Measurements from ENCODE around the gene CPNE2.

The CPNE2 gene

DNA sequence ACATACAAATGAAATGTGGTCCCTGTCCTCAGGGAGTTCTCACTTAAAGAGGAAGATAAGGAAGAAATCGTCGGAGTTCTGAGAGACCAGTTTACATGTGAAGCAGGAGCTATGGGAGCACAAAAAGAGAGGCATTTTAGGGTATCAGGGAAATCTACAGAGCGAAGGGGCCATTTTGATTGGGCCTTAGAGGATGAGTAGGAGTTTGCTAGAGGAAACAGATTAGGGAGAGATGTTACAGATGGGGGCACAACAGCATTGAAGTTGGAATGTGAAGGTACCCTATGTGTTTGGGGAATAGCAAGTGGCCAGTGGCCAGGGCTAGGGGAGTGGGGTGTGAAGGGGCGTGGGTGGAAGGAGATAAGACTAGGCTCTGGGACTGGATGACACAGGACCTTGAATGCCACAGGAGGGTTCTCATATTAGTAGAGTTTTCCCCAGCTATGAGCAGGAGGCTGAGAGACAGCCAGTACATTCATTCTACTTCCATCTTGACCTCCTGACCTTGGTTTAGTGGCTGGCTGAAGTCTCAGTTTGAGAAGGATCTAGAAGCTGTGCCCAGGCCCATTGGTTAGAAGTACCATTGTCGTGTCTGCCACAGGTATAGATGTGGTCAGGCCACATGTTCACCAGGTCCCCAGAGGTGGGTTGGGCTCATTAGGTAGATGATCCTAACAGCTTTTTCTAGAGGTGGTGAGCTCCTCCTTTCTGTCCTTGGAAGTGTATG lies 34.8 kb downstream of the CPNE2 start:
- DNase-seq, result no peak

DNA sequence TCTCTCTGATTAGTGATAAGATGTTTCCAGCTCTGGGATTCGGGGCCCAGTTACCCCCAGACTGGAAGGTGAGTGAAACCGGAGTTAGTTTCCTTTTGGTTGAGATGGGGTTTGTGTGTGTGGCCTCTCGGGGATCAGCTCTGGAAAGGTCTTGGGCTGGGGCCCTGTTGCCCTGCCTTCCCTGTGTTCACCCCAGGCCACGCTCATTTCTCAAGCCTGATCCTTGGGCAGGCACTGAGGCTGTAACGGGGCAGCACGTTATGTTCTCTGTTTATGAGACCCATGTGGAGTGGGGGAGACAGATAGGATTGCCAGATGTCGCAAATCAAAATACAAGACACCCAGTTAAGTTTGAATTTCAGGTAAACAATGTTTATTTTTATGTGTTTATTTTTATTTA lies 35.5 kb downstream of the CPNE2 start:
- DNase-seq, result no peak

DNA sequence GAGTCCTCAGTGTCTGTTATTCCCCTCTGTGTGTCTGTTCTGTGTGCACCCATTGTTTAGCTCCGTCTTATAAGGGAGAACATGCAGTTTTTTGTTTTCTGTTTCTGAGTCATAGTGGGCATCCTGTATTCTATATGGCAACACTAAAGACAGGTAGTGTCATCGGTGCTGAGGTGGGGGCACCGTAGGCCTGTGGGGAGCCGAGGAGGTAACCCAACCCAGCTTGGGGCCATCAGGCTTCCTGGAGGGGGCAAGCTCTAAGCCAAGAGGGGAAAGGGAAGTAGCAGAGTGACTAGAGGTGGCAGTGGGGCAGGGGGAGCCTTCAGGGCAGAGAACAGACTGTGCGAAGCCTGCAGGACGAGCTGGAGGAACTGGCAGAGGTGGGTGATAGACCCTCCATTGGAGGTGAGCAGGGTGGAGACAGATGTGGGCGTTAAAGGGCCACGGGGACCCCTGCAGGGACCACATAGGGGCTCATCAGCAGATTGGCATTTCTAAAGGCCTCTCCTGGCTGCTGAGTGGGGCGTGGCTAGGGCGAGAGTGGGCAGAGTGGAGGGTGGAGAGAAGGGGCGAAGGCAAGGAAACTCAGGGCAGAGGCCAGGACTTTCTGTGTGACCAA lies 36.5 kb downstream of the CPNE2 start:
- no peak for DNase-seq

GRCh38 chr16:57130950-57131321 lies 38.6 kb downstream of the CPNE2 start:
- no peak for DNase-seq

GRCh38 chr16:57131351-57131970 lies 39.1 kb downstream of the CPNE2 start:
- no peak for DNase-seq

DNA sequence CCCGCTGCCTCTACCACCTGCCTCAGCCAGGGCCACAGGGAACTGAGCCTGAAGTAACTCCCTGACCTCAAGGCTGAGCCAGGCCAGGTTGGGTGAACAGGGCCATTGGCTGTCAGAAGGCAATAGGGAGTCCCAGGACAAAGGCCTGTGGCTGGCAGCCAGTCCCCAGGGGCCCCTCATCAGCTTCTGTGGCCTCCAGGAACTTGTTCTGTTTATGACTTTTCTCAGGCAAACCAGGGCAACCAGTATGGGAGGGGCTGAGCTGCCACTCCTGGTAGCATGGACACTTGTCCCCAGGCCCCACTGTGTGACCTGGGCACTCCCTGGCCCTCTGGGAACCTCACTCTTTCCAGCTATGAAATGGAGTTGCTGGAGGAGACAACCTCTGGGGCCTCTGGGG lies 40.1 kb downstream of the CPNE2 start:
- DNase-seq, result no peak

- DNase-seq, result no peak
Measured at GRCh38 chr16:57133031-57133430, 40.6 kb downstream of the CPNE2 start.

GRCh38 chr16:57133886-57134285 lies 41.5 kb downstream of the CPNE2 start:
- DNase-seq, result no peak

DNA sequence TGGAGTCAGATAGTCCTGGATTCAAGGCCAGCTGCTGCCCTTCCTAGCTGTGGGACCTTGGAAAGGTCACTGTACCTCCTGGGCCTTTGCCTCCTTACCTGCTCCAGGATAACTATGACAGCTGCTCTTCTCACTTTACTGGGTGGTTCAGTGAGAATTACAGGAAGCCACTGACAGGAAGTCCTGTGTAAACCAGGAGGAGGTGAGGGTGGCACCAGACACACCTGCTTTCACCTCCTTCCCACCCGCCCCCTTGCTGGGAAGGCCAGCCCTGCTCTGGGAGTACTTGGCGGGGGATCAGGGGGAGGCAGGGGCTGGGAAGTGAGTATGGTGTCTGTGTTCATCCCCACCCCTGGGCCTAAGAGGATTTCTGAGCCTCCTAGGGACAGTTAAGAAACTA lies 42.6 kb downstream of the CPNE2 start:
- DNase-seq, result no peak

GRCh38 chr16:57137043-57137442 lies 44.7 kb downstream of the CPNE2 start:
- DNase-seq, result no peak

DNA sequence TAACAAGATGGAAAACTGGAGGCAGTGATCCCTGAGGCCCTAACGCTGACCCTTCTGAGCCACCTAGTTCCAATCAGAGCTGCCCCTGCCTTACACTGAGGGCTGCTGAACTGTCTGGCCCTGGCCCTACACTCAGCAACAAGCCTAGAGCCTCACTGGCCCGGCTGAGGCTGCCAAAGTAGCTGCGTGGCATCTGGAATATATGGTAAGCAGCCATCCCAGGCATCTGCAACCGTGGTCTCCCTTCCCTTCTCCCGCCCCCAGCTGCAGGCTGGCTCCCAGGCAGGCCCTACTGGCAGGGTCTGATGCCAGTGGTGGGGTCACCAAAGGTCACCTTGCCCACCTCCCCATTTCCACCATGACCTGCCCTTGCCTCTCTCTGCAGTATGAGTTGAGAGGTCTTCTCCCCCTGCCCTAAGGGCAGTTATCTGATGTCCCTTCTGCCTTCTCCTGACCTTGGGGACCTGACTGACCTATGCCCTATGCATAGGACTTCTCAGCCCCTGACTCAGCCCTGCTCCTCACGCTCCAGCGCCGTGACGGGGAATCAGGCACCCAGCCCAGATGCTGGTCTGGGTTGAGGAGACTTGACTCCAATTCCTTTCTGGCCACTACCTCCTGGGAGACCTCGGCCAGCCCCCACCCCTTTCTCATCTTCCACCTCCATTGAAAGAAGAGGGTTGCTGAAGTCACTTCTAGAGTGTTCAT lies 45.3 kb downstream of the CPNE2 start:
- DNase-seq, result no peak

DNA sequence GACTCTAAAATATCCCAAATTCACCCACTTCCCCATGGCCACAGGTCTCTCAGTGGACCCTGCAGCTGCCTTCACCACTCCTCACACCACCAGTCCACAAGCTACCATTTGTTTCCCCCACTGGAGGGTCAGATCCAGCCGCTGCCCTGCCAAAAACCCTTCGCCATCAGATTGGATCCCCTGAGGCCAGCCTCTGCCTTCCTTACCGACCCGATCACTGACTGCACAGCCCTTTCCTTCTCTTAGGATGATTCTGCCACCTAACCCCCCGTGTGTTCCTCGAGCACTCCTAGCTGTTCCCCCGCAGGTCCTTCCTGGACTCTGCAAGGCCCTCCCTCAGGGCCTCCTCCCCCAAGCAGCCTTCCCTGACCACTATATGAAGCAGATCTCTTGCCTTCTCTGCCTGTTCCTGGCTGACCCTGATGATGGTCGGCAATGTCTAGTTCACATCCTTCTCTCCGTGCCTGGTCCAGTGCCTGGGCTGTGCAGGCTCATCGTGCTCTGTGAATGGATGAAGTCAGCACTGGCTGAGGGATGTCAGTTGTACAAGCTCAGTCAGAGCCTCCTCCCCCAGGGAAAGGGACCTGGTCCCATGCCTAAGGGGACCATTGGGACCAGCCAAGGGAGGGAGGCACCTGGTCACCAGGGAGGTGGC lies 46.0 kb downstream of the CPNE2 start:
- DNase-seq, result no peak

- no peak for DNase-seq
Measured at GRCh38 chr16:57140931-57141668, 48.7 kb downstream of the CPNE2 start.

DNA sequence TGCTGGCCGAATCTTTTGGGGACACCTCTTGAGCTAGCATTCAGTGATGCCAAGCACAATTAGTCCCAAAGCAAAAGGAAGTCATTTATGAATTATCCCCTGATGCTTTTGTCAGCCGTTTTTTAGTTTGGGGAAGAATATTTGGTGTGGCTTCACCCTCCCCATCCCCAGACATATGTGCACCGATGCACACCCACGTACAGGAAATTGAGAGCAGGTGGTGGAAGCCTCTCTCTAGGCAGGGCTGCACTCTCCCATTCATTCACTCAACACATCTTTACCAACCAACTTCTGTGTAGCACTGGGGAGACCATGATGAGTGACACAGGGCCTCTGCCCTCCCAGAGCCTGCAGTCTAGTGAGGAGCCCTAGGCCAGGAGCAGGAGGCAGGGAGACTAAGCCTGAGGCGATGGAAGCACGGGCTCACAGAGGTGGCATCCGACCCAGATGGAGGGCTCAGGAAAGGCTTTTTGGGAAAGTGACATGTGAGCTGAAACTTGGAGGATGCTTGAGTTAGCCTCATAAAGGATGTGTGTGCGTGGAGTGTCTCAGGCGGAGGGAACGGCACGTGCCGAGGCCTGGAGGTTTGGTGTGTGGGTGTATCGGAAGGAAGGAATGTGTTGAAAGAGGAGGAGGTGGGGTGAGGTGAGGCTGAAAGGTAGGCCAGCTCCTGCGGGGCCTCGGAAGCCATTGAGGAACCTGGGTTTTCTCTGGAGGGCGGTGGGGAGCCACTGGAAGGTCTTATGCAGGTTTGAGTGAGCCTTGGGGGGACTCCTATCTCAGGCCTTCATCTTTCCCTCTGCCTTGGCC lies 49.6 kb downstream of the CPNE2 start:
- DNase-seq, result no peak

DNA sequence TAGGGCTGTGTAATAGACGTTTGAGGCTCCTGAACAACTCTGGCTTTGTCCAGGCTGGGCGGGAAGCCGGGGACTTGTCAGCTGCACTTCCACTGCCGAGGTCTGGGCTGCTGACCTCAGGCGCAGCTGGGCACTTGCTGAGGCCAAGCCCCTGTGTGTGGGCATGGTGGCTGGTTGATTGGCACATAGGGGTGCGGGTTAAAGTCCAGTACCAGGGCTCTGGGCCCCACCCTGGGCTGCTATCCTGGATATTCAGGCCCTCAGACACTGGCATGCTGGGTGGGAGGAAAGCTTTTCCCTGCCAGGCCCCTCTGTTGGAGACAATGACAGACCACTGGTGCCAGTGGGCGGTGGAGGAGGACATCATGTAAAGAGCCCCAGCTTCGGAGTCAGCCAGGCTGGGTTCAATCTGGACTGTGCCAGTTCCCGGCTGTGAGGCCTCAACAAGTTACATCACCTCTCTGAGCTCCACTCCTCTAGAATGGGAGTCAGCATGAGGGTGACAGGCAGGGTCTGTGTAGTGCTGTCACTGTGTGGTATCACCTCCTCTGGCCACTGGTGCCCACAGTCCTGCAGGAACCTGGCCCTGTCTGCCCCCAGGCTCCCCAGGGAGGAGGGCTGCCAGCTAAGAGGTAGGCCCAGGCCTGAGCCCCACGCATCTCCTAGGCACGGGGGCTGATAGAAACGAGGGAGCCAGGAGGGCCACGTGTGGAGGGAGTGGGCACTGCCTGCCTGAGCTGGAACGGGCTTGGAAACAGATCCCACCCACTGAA lies 51.0 kb downstream of the CPNE2 start:
- no peak for DNase-seq

DNA sequence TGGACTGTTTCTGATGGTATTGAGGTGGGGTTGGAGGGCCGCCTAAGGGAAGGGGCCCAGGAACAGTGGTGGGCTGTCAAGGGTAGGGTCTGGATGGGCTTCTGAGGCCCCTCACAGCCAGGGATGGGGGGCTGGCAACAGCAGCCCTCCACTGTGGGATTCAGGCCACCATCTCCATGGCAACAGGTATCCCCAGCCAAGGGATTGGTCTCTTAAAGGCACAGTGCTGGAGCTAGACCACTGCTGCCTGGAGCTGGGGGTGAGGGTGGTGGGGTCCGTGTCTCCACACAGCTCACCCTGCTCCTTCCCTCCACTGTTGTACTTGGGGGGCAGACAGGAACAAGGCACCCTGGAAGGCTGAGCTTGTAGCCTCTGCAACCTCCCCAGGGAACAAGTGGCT lies 51.6 kb downstream of the CPNE2 start:
- DNase-seq, result no peak

DNA sequence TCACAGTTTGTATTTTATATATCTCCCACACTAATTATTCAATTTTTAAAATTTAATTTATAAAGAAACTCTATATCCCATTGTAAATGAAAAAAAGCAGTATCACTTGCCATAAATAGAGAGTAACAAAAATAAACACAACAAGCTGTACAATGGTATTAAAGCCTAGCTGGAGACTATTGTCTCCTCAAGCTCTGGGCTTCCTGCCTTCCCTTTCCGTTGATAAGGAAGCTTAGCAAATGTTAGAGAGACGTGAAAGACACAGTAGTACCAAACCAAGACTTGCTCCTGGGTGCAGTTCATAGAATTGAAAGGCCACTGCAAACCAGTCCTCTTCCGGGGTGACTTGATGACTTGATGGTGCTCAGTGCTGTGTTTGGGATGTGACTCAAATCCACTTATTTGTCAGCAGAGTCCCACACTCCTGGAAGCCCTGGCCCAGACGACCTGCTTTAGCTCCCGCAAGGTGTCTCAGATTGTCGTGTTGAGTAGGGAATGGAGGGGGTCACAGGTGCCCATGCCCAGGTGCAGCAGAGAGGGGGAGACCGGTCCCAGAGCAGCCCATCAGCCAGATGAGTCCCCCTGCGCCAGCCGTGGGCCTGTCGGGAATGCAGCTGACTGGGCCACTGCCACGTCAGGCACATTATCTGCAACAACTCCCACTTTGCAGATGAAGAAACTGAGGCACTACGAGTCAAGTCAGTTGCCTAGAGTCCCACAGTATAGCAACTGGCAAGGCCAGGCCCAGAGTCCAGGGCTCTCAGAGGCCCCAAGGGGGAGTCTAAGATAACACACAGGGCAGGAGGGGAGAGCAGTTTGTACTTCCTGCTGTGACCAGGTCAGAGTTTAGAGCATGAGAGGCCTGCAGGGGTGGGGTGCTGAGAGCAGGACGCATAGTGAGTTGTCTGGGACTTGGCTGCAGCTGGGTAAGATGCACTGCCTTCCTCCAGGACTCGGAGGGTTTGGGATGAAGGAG lies 53.0 kb downstream of the CPNE2 start:
- no peak for DNase-seq

DNA sequence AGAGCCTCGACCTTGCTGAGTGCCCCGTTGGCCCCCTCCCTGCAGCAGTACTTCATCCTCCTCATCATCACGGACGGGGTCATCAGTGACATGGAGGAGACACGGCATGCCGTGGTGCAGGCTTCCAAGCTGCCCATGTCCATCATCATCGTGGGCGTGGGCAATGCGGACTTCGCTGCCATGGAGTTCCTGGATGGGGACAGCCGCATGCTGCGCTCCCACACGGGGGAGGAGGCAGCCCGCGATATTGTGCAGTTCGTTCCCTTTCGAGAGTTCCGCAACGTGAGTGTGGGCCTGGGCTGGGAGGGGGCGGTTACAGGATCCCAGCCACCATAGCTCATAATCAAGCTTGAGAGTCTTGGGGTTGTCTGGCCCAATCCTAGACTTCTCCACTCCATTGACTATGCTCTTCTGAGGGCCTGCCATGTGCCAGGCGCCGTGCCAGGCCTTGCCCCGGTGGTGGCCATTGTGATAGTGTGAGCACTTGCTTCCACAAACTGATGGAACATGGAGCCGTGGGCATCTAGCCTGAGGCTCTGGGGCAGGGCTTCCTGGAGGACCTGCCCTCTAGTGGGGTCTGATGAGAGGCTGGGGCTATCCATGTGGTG lies 53.8 kb downstream of the CPNE2 start:
- no peak for DNase-seq

- DNase-seq, result no peak
Measured at GRCh38 chr16:57146735-57147134, 54.4 kb downstream of the CPNE2 start.

Measured in SHP77 treated with DMSO at 0.1 percent for 48 hours (cell line).